Keratinocyte (primary cell): Measurements from ENCODE around the gene WBP1L. TPM values are rescaled to one million over a fixed set of nuclear protein-coding genes. Genes with fewer than 3 reads are reported as not detected.
"Not testable (repeated sequence)": the region's sequence is repeated elsewhere in the genome, so short reads cannot be mapped to it uniquely, and the experiment has no call there.

Experiments
- DNase-seq: peaks from one replicate; pipeline ENCODE4 v3.0.0-alpha.2; 2011; ENCODE audit warnings: low read depth, missing footprints, low spot score
- FAIRE-seq: peaks from 2 replicates; lab custom pipeline; 2011; peaks lifted over from hg19 to GRCh38; lab: Jason Lieb, UNC
- H2AFZ ChIP-seq: 2 replicates; pipeline ENCODE4 v1.6.0; 2012; ENCODE audit warnings: low read length, control low read depth, inconsistent platforms; ENCODE audit not compliant: control insufficient read depth
- H3K27ac ChIP-seq: 2 replicates; pipeline ENCODE4 v1.5.1; 2011; ENCODE audit warnings: low read length; ENCODE audit not compliant: control insufficient read depth, insufficient read depth
- H3K27me3 ChIP-seq: 3 replicates; pipeline ENCODE4 v1.6.0; 2011; ENCODE audit warnings: low read length; ENCODE audit not compliant: control insufficient read depth, insufficient read depth; ENCODE audit errors: extremely low read depth
- H3K36me3 ChIP-seq, 2 experiments: 2 replicates in 1 of 2; 3 replicates in 1 of 2; pipeline ENCODE4 v1.5.1; 2011; ENCODE audit warnings: low read length in 2 of 2, mild to moderate bottlenecking in 1 of 2; ENCODE audit not compliant: control insufficient read depth in 2 of 2, insufficient read depth in 2 of 2; ENCODE audit errors: extremely low read depth in 1 of 2
- H3K4me1 ChIP-seq: 3 replicates; pipeline ENCODE4 v1.5.1; 2011; ENCODE audit warnings: low read length; ENCODE audit not compliant: control insufficient read depth, insufficient read depth; ENCODE audit errors: extremely low read depth
- H3K4me2 ChIP-seq: 3 replicates; pipeline ENCODE4 v1.6.0; 2011; ENCODE audit warnings: low read depth, low read length; ENCODE audit not compliant: control insufficient read depth, insufficient read depth; ENCODE audit errors: extremely low read depth
- H3K4me3 ChIP-seq, 3 experiments: fragments of 200-600 bp in 1 of 3; sonication (generic) in 1 of 3; 2 replicates in 2 of 3; 3 replicates in 1 of 3; pipeline ENCODE4 v1.5.1; 2011 to 2016; ENCODE audit warnings: low read length in 3 of 3, mild to moderate bottlenecking in 3 of 3, control low read depth in 2 of 3, inconsistent platforms in 1 of 3, low read depth in 1 of 3, mixed read lengths in 1 of 3, mixed run types in 1 of 3, moderate library complexity in 1 of 3; ENCODE audit not compliant: control insufficient read depth in 2 of 3, insufficient read depth in 2 of 3; ENCODE audit errors: extremely low read depth in 1 of 3
- H3K79me2 ChIP-seq: 2 replicates; pipeline ENCODE4 v1.6.0; 2012; ENCODE audit warnings: low read length; ENCODE audit not compliant: control insufficient read depth, insufficient read depth
- H3K9ac ChIP-seq: 3 replicates; pipeline ENCODE4 v1.6.0; 2011; ENCODE audit warnings: low read length; ENCODE audit not compliant: control insufficient read depth, insufficient read depth; ENCODE audit errors: extremely low read depth
- H3K9me1 ChIP-seq: 3 replicates; pipeline ENCODE4 v1.6.0; 2011; ENCODE audit warnings: low read length; ENCODE audit not compliant: control insufficient read depth, insufficient read depth; ENCODE audit errors: extremely low read depth
- H3K9me3 ChIP-seq: 2 replicates; pipeline ENCODE4 v1.5.1; 2012; ENCODE audit warnings: low read depth, low read length; ENCODE audit not compliant: control insufficient read depth
- H4K20me1 ChIP-seq: 3 replicates; pipeline ENCODE4 v1.6.0; 2011; ENCODE audit warnings: low read length; ENCODE audit not compliant: control insufficient read depth, insufficient read depth; ENCODE audit errors: extremely low read depth
- EZH2 ChIP-seq: IDR thresholded peaks from one replicate; pipeline ENCODE4 v1.6.1; 2012; ENCODE audit warnings: inconsistent platforms, mild to moderate bottlenecking, low read length, moderate library complexity
- dilution Hi-C: fragments of 300-500 bp; cut with MboI; formaldehyde crosslinking; loops from one replicate; pipeline ENCODE4 v1.7.0; 2020; ENCODE audit warnings: low sequenced_read_pairs; ENCODE audit not compliant: extremely low pct_ligation_motif_present
- polyA plus RNA-seq, 5 experiments: library from polyadenylated mRNA; depleted of rRNA in 3 of 5; stranded (reverse) in 3 of 5; stranded (forward) in 1 of 5; unstranded in 1 of 5; fragments of >200 nt; gene quantifications; 1 replicate in 1 of 5; 2 replicates in 3 of 5; 3 replicates in 1 of 5; pipeline versions ENCODE4 v1.2.1 to v1.2.3, GENCODE V29; 2011 to 2012; ENCODE audit warnings: missing spikeins in 2 of 5, low read depth in 1 of 5, low replicate concordance in 1 of 5
- TF ChIP-seq, protein P1 (sequence below), 3 experiments: IDR thresholded peaks in 1 of 3; conservative IDR thresholded peaks in 1 of 3; optimal IDR thresholded peaks in 1 of 3; 2 replicates in 2 of 3; 3 replicates in 1 of 3; pipeline versions ENCODE3 to v1.5.1; 2011; ENCODE audit warnings: low read length in 3 of 3, mild to moderate bottlenecking in 3 of 3, moderate library complexity in 2 of 3, control low read depth in 1 of 3, inconsistent platforms in 1 of 3; ENCODE audit not compliant: insufficient read depth in 2 of 3; ENCODE audit errors: extremely low read depth in 1 of 3

The WBP1L gene
- polyA plus RNA-seq, 1 donor (not counting 4 experiments of a cell fraction or from before 2014, with no cell fraction given) = 24.3 TPM

DNA sequence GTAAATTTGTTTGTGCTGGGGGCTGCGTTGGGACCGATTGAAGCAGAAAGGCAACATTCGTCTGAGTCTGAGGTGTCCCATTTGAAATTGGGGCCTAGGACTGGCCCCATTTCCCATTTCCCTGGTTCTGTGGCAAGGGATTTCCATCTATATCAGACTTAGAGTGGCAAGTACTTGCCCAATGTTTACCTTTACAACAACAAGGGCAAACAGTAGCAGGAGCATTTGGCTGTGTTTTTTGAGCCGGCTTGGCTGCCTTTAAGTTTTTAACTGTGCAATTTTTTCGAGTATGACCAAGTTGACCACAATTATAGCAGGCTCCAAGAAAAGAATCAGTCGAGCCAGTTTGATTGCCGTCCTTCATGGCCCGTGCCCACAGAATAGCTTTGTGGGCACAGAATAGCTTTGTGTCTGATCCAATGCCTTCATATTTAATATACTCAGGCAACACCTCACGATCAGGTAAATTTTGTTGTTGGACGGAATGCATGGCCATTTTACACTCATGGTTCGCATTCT lies 98.1 kb downstream of the WBP1L start:
- H3K4me3 ChIP-seq = no peak overlapping the region
- no peaks in the 10 kb centered on the region for H3K27me3 ChIP-seq
- no peak overlapping the region for H3K9ac ChIP-seq
- DNase-seq (no peak), FAIRE-seq (no peak)
- H2AFZ ChIP-seq = no peak overlapping the region
- no peaks in the 10 kb centered on the region for H4K20me1 ChIP-seq
- H3K36me3 ChIP-seq = no peaks in the 10 kb centered on the region
- TF ChIP-seq EZH2 = no peak
- TF ChIP-seq, protein P1, sequence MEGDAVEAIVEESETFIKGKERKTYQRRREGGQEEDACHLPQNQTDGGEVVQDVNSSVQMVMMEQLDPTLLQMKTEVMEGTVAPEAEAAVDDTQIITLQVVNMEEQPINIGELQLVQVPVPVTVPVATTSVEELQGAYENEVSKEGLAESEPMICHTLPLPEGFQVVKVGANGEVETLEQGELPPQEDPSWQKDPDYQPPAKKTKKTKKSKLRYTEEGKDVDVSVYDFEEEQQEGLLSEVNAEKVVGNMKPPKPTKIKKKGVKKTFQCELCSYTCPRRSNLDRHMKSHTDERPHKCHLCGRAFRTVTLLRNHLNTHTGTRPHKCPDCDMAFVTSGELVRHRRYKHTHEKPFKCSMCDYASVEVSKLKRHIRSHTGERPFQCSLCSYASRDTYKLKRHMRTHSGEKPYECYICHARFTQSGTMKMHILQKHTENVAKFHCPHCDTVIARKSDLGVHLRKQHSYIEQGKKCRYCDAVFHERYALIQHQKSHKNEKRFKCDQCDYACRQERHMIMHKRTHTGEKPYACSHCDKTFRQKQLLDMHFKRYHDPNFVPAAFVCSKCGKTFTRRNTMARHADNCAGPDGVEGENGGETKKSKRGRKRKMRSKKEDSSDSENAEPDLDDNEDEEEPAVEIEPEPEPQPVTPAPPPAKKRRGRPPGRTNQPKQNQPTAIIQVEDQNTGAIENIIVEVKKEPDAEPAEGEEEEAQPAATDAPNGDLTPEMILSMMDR (optimal IDR thresholded peaks at IDR 0.05 in 1 of 3, IDR thresholded peaks at IDR 0.05 in 1 of 3, conservative IDR thresholded peaks at IDR 0.05 in 1 of 3; ENCODE audit: extremely low read depth in 1 of 3, insufficient read depth in 2 of 3, low read length in 3 of 3) = no peak
- no peak overlapping the region for H3K27ac ChIP-seq
- H3K9me3 ChIP-seq = no peaks in the 10 kb centered on the region
- no peak overlapping the region for H3K4me2 ChIP-seq
- H3K79me2 ChIP-seq = no peaks in the 10 kb centered on the region
- dilution Hi-C loops = loop anchor here (25.0 kb wide), 1 partner anchor 245 kb away; no protein-coding TSS in a partner anchor
- H3K9me1 ChIP-seq = no peaks in the 10 kb centered on the region
- H3K4me1 ChIP-seq = no peaks in the 10 kb centered on the region

DNA sequence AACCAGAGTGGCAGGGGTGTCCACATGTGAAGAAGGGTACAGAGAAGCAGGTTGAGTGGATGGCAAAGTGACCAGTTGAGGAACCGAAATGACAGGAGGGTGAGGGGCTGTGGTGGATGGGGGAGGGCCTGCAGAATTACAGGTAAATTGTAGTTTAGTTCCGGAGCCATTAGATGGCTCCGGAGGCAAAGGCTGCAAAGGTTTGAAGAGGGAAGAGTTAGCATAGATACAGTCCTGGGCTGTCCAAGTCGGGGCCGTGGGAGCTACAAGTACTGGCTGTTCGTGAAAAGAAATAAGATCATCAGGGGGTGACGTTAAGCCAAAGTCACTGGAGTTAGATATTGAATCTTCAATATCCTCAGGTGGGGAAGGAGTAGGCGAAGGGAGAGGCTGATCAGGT lies 99.4 kb downstream of the WBP1L start:
- FAIRE-seq, H3K79me2 ChIP-seq: not testable (repeated sequence)
- dilution Hi-C loops = loop anchor here (25.0 kb wide), 1 partner anchor 244 kb away; no protein-coding TSS in a partner anchor

DNA sequence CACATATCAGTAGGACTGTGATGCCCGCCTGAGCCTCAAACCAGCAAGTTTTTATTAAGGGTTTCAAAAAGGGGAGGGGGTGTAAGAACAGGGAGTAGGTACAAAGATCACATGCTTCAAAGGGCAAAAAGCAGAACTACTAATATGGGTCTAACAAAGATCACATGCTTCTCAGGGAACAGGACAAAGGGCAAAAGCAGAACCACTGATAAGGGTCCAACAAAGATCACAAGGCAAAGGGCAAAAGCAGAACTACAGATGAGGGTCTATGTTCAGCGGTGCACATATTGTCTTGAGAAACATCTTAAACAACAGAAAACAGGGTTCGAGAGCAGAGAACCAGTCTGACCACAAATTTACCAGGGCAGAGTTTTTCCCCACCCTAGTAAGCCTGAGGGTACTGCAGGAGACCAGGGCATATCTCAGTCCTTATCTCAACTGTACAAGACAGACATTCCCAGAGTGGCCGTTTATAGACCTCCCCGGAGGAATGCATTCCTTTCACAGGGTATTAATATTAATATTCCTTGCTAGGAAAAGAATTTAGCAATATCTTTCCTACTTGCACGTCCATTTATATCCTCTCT lies 100.5 kb downstream of the WBP1L start:
- not testable (repeated sequence) for H3K4me2 ChIP-seq, H3K36me3 ChIP-seq, H3K9me3 ChIP-seq, H3K4me3 ChIP-seq, H3K9ac ChIP-seq, H3K4me1 ChIP-seq, FAIRE-seq, H3K79me2 ChIP-seq, H4K20me1 ChIP-seq, H3K9me1 ChIP-seq, H2AFZ ChIP-seq, DNase-seq, H3K27me3 ChIP-seq, H3K27ac ChIP-seq
- dilution Hi-C loops = loop anchor here (25.0 kb wide), 1 partner anchor 243 kb away; no protein-coding TSS in a partner anchor

More for the DNA sequence above, 99.4 kb downstream of the WBP1L start:
- not testable (repeated sequence) for H3K36me3 ChIP-seq, H4K20me1 ChIP-seq, H3K9me1 ChIP-seq, H2AFZ ChIP-seq, H3K27ac ChIP-seq, DNase-seq, H3K4me2 ChIP-seq, H3K9me3 ChIP-seq, H3K27me3 ChIP-seq, H3K4me1 ChIP-seq, H3K9ac ChIP-seq, H3K4me3 ChIP-seq
